ENCODE results near the gene IL25.

DNA sequence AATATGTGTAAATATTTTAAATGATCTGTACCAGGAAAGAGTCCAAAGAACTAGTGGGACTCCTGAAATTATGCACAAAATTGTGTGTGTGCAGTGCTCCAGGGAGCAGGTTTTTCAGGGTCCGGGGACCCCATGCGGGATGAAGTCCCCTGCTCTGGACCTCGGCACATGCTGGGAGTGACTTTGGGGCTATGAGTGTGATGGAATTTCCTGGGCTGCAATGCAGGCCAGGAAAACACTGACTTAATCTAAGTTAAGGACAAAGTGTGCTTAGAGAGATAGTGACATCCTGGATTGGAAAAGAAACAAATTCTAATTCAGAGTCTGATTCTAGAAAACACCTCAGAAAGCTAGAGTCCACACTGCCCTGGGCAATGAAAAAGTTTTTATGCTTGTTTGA lies 41.6 kb downstream of the IL25 start:
- no peak for TF ChIP-seq EP300 (IDR thresholded peaks at IDR 0.05; ENCODE audit: low read depth in 2 of 2, low read length in 2 of 2)
- TF ChIP-seq EP300 (CRISPR knock-in tag; IDR thresholded peaks at IDR 0.05; ENCODE audit: borderline replicate concordance), result no peak
- TF ChIP-seq ZNF33A (CRISPR knock-in tag; IDR thresholded peaks at IDR 0.05; ENCODE audit: borderline replicate concordance), result no peak
- no peak for TF ChIP-seq ZNF260 (CRISPR knock-in tag; IDR thresholded peaks at IDR 0.05; ENCODE audit: borderline replicate concordance, low read depth)
- TF ChIP-seq TCF7L2 (IDR thresholded peaks at IDR 0.05; ENCODE audit: low read depth, low read length), result no peak
- no peak for TF ChIP-seq TAF1 (CRISPR knock-in tag; IDR thresholded peaks at IDR 0.05)
- TF ChIP-seq ZNF589 (CRISPR knock-in tag; conservative IDR thresholded peaks at IDR 0.05), result no peak

All from HepG2 (cell line).